Hindlimb muscle (tissue), 1 donor: ENCODE data around the gene POM121. TPM values are rescaled to one million over a fixed set of nuclear protein-coding genes. Genes with fewer than 3 reads are reported as not detected.
"Not testable (repeated sequence)": the region's sequence is repeated elsewhere in the genome, so short reads cannot be mapped to it uniquely, and the experiment has no call there.

Source experiments
- DNase-seq: peaks from one replicate; pipeline ENCODE4 v3.0.0-alpha.2; 2013
- polyA plus RNA-seq: library from polyadenylated mRNA; unstranded; fragments of 120-200 nt; gene quantifications from one replicate; pipeline ENCODE4 v1.2.1, GENCODE V29; 2013; ENCODE audit not compliant: insufficient read length

The POM121 gene
- 36.9 TPM for polyA plus RNA-seq

DNA sequence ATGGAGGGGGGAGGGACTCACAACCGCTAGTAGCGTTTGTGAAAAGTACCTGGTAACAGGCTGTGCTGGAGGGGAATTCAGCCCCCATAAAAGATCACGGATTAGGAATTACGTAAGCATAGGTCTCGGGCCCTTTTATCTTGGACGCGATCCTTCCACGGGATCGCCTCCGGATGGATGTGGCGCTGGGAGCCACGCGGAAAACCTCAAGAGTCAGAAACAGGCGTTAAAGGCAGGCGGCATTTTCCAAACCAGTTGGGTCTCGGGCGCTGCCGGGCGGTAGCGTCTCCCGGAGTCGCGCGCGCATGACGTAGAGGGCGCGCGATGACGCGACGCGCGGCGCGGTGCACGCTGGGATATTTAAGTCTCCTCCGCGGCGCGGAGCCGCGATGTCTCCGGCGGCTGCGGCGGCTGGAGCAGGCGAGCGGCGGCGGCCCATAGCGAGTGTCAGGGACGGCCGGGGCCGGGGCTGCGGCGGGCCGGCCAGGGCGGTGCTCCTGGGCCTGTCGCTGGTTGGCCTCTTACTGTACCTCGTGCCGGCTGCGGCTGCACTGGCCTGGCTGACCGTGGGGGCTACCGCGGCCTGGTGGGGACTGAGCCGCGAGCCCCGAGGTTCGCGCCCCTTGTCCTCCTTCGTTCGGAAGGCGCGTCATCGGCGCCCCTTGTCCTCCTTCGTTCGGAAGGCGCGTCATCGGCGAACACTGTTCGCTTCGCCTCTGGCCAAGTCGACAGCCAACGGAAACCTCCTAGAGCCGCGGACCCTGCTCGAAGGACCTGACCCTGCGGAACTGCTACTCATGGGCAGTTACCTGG is at the start of gene POM121:
POM121 (plus strand) TSS at position 363 of the 813 bp plus-strand sequence; CDS start at position 390, 27 bp downstream.
- peak; percentile 94 for DNase-seq

DNA sequence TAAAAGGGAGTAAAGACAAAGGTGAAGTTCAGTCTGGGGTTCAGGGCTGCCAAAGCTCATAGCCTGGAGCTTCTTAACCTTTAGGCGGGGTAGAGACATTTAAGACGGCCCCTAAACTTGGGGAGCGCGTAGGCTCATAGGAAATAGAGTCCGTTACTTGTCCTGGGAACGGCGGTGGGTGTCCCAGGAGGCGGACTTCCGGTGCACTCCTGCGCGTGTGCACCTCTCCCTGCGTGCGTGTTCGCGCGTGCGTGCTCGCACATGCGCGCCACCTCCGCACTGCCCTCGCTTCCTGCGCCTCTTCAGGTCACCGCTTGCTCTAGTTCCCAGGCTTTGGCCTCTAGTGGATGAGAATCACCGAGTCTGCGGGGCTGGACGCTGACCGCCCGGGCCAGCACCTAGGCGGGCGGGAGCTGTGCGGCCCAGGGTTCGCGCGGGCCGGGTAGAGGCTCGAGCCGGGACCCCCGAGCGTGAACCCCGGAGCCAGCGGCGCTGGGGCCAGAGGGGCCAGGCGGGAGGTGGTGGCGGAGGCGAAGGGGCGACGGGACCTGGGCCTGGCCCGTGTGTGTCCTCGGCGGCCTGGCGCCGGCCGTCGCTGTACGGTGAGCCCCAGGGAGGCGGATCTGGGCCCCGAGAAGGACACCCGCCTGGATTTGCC is 45.7 kb upstream of the POM121 start:
- DNase-seq = peak; percentile 78

DNA sequence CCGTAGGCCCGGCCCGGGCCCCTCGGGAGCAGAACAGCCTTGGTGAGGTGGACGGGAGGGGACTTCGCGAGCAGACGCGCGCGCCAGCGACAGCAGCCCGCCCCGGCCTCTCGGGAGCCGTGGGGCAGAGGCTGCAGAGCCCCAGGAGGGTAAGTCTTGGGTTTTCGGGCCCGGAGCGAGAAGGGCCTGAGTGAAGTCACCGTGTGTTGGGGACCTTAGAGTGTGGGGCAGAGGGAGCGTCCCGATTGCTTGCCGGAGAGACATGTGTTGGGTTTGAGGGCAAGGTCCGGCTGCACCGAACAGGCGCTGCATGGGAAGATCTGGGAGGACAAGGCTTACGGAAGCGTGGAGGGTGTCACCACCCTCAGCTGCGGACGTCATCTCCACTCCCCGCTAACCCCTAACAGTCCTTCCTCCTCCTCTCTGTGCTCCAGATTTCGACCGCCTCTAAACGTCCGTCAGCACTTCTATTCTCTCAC is 45.1 kb upstream of the POM121 start:
- peak; percentile 46 for DNase-seq

DNA sequence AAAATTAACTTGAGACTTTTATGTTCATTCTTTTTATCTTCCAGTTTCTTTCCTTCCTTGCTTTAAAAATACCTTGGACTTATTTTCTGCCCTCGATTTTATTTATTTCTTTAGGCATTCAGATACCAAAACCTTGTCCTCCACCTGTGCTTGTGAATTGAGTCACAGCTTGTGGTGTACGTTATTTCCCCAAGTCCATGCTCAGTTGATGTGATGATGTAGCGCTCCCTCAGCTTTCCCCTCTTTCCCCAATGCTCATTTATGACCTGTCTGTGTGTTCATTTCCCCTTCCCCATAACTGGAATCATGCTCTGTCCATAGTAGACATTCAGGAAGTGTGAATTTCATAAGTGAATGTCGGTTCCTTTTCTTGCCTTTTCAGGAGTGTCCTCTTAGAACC is 33.1 kb upstream of the POM121 start:
- not testable (repeated sequence) for DNase-seq

DNA sequence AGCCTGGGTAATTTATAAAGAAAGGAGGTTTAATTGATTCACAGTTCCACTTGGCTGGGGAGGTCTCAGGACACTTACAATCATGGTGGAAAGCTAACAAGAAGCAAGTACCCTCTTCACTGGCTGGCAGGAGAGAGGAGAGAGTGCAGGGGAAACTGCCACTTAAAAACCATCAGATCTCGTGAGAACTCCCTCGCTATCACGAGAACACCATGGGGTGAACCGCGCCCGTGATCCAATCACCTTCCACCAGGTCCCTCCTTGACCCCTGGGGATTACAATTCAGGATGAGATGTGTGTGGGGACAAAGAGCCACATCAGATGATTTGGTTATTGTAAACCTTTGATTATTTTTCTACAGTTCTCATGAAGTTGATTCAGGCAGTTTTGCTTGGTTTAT is 20.2 kb upstream of the POM121 start:
- DNase-seq = not testable (repeated sequence)

DNA sequence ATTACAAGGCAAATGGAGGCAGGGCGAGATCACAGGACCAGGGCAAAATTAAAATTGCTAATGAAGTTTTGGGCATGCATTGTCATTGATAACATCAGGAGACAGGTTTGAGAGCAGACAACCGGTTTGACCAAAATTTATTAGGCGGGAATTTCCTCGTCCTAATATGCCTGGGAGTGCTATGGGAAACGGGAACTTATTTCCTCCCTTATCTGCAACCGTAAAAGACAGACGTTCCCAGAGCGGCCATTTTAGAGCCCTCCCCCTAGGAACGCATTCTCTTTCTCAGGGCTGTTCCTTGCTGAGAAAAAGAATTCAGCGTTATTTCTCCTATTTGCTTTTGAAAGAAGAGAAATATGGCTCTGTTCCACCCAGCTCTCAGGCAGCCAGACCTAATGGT is 16.5 kb upstream of the POM121 start:
- DNase-seq = not testable (repeated sequence)

DNA sequence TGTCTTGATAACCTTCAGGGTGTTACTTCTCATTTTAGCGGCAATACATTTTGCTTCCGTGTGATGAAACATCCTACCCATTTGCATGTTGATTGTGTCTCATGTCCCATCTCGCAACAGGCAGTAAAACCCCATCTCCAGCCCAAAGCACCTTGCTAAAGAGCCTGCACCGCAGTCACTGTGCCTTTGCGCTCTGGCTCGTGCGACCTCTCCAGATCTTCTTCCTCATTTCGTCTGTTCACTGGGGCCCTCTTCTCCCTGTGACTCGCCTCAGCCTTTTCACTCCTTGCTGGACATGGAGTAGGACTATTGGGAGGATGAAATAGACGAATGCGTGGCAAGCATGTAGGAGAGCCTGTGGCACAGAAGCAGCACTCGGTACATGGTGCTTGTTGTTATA is 13.5 kb upstream of the POM121 start:
- DNase-seq = not testable (repeated sequence)

DNA sequence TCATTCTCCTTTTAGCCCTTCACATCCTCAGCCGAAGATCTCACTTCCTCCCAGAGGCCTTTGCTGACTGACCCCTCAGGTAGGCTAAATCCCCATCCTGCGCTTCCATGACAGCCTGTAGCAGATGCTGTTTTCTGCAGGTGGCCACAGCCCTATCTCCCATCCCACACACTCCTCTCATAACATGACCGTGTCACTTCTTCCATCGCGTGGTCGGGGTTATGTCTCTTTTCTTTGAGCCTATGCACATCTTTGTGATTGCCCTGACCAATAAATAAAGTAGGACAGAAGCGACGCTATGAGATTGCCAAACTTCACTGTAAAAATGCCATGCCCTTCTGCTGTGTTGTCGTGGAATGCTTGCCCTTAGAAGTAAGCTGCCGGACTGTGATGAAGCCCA is 11.1 kb upstream of the POM121 start:
- not testable (repeated sequence) for DNase-seq

DNA sequence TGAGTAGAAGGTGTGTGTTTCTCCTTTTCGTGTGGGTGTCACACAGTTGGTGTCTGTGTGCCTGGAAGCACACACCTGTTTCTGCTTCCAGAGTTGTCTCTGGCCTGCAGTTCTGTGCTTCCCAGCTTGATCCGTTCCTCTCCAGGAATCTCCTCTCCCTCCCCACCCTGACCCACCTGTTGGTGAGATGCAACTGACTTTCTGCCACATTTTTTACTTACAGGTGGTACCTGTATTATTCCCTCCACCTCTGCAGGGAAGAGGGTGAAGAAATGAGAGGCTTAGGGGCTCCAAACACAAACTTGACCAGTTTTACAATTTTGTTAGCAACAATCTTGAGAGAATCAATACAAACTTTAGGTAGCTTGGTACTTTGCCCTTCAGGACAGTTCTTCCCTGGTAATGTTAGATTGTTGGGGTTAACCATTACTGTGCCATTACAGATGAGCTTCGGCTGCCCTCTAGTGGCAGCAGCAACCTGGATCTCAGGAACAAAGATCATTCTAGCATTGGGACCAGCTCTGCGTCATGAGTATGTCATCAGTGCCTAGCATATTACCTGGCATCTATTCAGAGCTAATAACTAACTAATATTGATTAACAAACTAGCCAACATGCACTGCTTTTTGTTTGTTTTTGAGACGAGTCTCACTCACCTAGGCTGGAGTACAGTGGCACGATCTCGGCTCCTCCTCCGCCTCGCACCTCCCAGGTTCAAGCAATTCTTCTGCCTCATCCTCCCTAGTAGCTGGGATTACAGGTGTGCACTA is 10.0 kb upstream of the POM121 start:
- DNase-seq = peak; percentile 8

DNA sequence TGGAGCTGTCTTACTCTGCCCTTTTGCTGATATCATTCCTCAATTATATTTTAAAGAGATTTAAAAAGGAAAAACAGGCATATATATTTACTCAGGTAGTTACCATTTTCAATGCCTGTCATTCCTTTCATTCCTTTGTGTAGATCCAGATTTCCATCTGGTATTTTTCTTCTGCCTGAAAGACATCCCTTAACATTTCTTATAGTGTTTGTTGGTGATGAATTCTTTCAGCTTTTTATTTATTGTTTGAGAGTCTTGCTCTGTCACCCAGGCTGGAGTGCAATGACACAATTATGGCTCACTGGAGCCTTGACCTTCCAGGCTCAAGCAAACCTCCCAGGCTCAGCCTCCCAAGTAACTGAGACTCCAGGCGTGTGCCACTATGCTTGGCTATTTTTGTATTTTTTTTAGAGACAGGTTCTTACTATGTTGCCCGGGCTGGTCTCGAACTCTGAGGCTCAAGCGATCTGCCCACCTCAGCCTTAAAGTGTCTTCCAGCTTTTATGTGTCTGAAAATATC is 5.6 kb upstream of the POM121 start:
- DNase-seq = no peak

DNA sequence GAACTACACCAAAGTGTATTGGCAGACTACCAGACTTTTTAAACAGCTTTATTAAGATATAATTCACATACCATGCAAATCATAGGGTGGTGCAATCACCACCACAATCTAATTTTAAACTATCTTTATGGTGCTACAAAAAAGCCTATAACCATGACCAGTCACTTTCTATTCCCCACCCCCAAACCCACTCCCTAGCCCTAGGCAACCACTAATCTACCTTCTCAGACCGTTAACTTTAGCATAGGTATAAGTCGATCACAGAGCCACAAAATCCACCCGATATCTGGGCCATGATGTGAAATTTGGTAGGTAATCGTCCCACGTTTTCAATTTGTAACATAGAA is 536 bp upstream of the POM121 start:
- no peak for DNase-seq

DNA sequence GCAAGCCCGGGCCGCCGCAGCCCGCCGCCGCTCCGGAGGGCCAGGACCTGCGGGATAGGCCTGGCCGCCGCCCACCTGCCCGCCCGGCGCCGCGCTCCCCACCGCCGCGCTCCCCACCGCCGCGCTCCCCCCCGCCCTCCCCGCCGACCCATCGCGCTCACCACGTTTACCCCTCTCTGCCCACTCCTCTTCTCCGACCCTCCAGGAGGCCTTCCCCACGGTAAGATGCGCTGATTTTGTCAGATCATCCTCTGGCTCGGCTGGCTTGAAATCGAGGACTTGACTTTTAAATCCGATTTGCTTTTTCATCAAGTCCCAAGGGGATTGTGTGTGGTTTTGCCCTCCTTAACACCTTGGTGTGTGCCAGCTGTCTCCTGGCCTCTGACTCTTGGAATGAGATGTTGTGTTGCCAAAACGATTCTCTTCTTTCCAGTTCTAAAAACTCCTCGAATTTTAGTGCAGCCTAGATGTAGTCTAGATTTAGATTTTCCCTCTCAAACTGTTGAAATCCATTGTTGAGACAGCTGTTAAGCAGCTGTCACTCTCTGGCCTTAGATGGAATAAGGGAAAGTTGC is 738 bp downstream of the POM121 start:
- DNase-seq = no peak

DNA sequence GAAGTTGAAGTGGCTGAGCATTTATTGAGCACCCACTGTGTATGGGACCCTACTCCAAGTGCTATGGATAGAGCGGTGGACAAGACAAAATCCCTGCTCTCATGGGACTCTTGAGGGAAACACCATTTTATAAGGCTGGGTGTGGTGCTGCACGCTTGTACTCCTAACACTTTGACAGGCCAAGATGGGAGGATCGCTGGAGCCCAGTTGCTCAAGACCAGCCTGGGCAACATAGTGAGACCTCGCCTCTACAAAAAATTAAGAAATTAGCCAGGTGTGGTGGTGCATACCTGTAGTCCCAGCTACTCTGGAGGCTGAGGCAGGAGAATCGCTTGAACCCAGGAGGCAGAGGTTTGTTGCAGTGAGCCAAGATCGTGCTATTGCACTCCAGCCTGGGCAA is 2.9 kb downstream of the POM121 start:
- DNase-seq = not testable (repeated sequence)

DNA sequence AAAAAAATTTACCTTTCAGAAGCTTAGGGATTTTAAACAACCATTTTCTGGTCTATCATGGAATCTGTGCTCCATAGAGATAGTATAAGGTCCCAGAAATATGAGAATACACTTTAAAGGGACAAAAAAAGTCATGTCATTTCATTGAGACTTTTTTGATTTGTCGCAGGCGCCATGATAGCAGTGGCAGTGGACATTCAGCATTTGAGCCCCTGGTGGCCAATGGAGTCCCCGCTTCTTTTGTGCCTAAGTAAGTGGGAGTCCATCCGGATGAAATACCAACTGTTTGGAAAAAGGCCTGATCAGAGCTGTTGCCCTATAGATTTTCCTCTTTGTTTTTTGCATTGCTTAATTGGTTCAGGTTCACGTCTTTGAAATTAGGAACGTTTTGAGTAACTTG is 3.3 kb downstream of the POM121 start:
- not testable (repeated sequence) for DNase-seq

DNA sequence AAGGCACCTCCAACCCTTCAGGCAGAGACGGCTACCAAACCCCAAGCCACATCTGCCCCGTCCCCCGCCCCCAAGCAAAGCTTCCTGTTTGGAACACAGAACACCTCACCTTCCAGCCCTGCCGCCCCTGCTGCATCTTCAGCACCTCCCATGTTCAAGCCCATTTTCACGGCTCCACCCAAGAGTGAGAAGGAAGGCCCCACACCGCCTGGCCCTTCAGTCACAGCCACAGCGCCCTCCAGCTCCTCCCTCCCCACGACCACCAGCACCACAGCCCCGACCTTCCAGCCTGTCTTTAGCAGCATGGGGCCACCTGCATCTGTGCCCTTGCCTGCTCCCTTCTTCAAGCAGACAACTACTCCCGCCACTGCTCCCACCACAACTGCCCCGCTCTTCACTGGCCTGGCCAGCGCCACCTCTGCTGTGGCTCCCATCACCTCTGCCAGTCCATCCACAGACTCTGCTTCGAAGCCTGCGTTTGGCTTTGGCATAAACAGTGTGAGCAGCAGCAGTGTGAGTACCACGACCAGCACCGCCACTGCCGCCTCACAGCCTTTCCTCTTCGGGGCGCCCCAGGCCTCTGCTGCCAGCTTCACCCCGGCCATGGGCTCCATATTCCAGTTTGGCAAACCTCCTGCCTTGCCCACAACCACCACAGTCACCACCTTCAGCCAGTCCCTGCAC is 17.3 kb downstream of the POM121 start:
- not testable (repeated sequence) for DNase-seq

DNA sequence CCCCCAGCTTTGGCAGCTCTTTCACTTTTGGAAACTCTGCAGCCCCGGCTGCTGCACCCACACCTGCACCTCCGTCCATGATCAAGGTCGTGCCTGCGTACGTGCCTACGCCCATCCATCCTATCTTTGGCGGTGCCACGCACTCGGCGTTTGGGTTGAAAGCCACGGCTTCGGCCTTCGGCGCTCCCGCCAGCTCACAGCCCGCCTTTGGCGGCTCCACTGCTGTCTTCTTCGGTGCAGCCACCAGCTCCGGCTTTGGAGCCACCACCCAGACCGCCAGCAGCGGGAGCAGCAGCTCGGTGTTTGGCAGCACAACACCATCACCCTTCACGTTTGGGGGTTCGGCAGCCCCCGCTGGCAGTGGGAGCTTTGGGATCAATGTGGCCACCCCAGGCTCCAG is 18.1 kb downstream of the POM121 start:
- not testable (repeated sequence) for DNase-seq

DNA sequence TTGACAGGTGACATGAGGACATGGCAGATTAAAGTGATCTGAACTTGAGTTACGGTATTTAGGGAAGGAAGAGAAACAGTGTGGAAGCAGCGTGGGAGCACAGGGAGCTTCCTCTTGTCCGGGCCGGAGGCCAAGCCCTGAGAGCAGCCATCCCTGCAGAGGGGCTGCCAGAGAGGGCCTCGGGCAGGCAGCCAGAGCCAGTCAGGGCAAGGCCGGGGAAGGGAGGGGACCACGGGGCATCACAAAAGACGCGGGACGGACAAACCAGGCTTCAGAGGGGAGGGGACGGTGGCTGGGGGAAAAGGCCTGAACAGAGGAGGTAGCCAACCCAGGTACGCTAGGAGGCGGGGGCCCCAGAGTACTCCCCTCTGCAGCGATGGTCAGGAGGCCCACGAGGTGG is 20.0 kb downstream of the POM121 start:
- not testable (repeated sequence) for DNase-seq

DNA sequence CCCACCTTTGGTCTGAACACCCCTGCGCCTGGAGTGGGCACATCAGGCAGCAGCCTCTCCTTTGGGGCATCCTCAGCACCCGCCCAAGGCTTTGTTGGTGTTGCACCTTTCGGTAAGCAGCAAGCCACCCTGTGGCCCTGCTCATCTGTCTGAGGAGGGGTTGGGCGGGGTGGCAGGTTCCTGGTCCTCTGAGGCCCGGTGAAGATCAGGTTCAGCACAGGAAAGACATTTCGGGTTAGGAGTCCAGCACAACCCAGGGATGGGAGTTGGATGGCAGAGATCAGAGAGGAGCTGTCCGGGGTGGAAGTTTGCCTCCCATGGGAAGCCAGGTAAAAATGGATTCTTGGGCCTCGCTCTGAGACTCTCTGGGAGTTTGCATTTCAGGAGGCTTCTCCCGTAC is 20.7 kb downstream of the POM121 start:
- DNase-seq = not testable (repeated sequence)

DNA sequence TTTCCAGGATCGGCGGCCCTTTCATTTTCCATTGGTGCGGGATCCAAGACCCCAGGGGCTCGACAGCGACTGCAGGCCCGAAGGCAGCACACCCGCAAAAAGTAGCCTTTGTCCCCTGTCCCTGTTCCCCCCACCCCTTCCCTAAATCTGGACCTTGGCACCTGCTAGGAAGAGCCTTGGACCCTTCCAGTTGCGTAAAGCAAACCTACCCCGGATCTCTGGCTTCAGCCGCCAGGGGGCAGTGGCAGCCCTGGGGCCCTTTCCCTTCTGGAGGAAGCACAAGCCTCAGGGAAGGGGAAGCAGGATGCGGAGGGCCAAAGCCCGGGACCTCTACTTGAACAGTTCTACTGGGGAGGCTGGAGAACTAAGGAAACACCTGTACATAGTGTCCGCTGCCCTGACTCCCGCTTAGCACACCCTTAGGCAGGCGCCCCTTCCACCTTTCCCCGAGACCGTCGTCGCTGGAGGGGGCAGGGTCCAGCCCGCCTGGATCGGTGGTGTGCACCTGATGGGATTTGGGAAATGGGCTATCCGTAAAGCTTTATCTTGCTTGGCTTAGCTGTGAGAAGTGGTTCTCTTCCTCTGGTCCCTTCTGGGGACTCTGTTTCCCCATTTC is 21.3 kb downstream of the POM121 start:
- not testable (repeated sequence) for DNase-seq

DNA sequence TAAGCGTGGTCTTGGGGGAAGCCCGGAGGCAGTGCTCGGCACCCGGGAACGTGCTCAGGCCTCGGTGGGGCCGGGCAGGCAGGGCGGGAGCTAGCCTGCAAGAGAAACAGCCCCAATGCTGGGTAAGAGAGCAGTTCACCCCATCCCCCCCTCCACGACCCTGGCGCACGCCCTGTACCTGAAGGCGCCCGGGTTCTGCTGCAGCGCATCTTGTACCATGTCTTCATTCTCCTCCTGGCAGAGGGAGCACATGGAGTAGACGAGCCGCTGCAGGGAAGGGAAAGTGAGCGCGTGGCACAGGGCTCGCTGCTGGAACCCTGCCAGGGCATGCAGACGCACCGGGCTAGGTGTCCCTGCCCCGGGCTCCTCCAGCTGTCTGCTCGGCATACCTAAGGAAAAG is 23.8 kb downstream of the POM121 start:
- DNase-seq = not testable (repeated sequence)

DNA sequence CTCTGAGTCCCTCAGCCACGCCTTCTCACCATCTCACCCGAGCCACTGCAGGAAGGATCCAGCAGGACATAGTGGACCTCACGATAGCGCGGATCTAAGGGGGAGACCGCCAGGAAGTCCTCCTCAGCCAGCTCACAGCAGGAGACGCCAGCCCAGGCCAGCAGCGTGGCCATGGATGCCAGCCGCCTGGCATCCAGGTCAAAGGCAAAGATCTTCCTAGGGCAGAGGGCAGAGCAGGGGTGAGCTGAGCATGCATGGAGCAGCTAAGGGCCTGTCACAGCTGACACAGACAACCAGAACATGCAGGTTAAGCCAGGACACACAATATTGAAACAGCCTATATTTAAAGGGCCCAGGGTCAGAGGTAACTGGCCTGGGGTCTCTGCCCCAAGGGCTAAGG is 24.4 kb downstream of the POM121 start:
- not testable (repeated sequence) for DNase-seq
